Activated naive CD8-positive, alpha-beta T cell treated with anti-CD3 and anti-CD28 coated beads for 36 hours (primary cell): ENCODE data around the gene GTPBP4. TPM values are rescaled to one million over a fixed set of nuclear protein-coding genes. Genes with fewer than 3 reads are reported as not detected.

Source experiments
- DNase-seq: peaks from one replicate; pipeline ENCODE4 v3.0.0; 2021
- H3K27ac Mint-ChIP-seq: one replicate; pipeline ENCODE4 v1.8.0; 2022; ENCODE audit warnings: mild to moderate bottlenecking, moderate library complexity, mixed read lengths
- H3K27me3 Mint-ChIP-seq: one replicate; pipeline ENCODE4 v1.8.0; 2022; ENCODE audit warnings: mild to moderate bottlenecking, mixed read lengths
- H3K36me3 Mint-ChIP-seq: one replicate; pipeline ENCODE4 v1.8.0; 2021; ENCODE audit warnings: mild to moderate bottlenecking, mixed read lengths
- H3K4me1 Mint-ChIP-seq: one replicate; pipeline ENCODE4 v1.8.0; 2021; ENCODE audit warnings: mixed read lengths
- H3K4me3 Mint-ChIP-seq: one replicate; pipeline ENCODE4 v1.8.0; 2022; ENCODE audit warnings: mild to moderate bottlenecking, moderate library complexity, mixed read lengths
- H3K9me3 Mint-ChIP-seq: one replicate; pipeline ENCODE4 v1.8.0; 2022; ENCODE audit warnings: mixed read lengths
- total RNA-seq, 2 experiments: library from RNA; stranded (reverse); gene quantifications; one replicate each; pipeline ENCODE4 v1.2.3, GENCODE V29; 2021

The GTPBP4 gene
- total RNA-seq, 2 experiments from 2014 or later, result 158 to 163 TPM

DNA sequence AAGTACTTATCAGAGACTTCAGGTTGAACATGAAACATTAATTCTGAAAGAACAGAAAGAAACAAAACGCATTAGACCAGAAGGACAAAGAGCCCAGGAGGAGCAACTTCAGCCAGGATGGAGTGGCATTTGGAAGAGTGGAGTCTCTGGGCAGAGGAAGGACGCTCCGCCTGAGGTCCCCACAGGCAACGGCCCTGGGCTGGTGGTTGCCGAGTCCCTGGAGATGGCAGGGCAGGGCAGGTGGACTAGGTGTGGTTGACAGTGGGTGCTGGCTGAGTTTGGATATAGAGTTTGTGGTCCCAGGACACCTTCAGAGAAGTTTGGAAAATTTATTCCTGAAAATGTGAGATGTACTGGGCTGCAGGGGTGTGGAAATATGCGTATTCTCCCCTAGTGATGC lies 29.4 kb upstream of the GTPBP4 start:
- Mint-ChIP-seq H3K27me3 (peaks cover 6% of the 10 kb centered on the region), H3K36me3 (no peaks in the 10 kb centered on the region), H3K27ac (no peak overlapping the region), H3K9me3 (no peaks in the 10 kb centered on the region), H3K4me1 (no peaks in the 10 kb centered on the region), H3K4me3 (no peak overlapping the region)
- DNase-seq, result no peak

DNA sequence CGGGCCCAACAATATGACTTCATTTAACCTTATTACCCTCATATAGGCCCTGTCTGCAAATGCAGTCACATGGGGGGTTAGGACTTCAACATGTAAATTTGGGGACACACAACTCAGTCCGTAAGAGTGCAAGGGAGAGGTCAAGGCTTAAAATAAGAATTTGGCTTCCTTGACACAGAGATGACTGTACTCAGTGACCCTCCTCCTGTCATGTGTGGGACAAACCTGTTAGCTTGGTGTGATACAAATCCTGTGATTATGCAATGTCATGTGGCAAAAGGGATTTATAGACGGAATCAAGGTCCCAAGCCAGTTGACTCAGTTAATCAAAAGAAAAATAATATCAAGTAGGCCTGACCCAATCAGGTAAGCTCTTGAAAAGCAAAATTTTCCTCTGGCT lies 25.9 kb upstream of the GTPBP4 start:
- Mint-ChIP-seq H3K27me3 (peaks cover 6% of the 10 kb centered on the region), H3K4me1 (no peaks in the 10 kb centered on the region), H3K9me3 (no peaks in the 10 kb centered on the region), H3K36me3 (no peaks in the 10 kb centered on the region), H3K4me3 (no peak overlapping the region), H3K27ac (no peak overlapping the region)
- no peak for DNase-seq

DNA sequence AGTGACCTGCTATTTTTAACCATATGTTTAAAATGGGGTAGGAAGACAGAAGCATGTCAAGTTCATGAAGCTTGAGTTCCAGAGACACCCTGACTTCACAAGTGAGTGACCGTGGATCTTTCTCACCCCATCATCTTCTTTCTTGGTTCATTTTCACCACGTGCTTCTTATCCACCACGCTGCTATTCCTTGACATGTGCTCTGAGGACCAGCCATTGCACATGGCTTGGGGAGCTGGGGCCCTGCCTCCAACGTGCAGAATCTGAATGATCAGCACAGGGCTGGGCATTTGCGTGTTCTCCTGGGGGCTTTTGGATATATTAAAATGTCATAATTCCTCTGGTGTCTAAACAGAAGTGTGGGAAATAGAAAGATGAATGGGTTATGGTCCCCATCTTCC lies 25.0 kb upstream of the GTPBP4 start:
- Mint-ChIP-seq H3K36me3 (no peaks in the 10 kb centered on the region), H3K27ac (no peak overlapping the region), H3K4me3 (no peak overlapping the region), H3K4me1 (no peaks in the 10 kb centered on the region), H3K27me3 (peaks cover 6% of the 10 kb centered on the region), H3K9me3 (no peaks in the 10 kb centered on the region)
- DNase-seq, result no peak

DNA sequence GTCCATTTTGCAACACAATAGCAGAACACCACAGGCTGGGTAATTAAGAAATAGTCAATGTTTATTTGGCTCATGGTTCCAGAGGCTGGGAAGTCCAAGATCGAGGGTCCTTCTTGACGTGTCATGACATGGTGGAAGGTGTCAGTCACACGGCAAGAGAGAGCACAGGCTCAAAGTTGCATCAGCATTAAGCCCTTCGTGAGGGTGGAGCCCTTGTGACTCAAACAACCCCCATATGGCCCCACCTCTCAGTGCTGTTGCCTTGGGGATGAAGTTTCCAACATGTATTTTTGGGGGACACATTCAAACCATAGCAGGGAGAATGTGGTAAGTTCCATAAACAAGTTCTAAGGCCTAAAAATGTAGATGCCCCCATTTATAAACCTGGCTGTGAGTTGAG lies 24.6 kb upstream of the GTPBP4 start:
- DNase-seq, result no peak
- Mint-ChIP-seq H3K4me1 (no peaks in the 10 kb centered on the region), H3K27me3 (peaks cover 10% of the 10 kb centered on the region), H3K27ac (no peak overlapping the region), H3K36me3 (no peaks in the 10 kb centered on the region), H3K9me3 (no peaks in the 10 kb centered on the region), H3K4me3 (no peak overlapping the region)

DNA sequence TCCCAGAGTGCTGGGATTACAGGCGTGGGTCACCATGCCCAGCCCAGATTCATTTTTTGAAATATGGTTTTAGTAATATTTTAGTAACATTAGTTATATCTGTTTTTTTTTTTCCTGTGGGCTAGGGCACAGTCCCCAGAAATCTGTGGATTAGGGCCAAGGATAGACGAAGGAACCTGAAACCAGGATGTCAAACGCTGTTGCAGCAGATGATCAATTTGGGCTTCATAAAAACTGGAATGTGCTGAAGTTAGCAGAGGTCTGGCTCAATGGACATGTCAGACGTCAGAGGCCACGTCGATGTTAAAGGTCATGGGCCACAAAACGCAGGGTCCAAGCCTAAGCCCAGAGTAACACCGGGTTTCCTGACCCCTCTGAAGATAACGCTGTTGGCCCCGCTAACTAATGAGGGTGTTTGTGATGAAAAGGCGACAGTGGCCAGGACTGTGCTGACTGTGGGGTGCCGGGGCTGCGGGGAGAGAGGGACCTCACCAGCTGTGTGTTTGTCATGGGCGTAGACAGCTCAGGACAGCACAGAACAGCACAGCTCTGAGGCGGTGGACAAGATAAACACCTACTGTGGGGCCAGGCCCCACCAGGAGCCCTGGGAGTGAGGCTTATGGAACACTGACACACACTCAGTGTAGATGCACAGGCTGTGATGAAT lies 23.8 kb upstream of the GTPBP4 start:
- no peak for DNase-seq
- Mint-ChIP-seq H3K27ac (no peak overlapping the region), H3K36me3 (no peaks in the 10 kb centered on the region), H3K4me3 (no peak overlapping the region), H3K27me3 (peaks cover 17% of the 10 kb centered on the region), H3K4me1 (no peaks in the 10 kb centered on the region), H3K9me3 (no peaks in the 10 kb centered on the region)

DNA sequence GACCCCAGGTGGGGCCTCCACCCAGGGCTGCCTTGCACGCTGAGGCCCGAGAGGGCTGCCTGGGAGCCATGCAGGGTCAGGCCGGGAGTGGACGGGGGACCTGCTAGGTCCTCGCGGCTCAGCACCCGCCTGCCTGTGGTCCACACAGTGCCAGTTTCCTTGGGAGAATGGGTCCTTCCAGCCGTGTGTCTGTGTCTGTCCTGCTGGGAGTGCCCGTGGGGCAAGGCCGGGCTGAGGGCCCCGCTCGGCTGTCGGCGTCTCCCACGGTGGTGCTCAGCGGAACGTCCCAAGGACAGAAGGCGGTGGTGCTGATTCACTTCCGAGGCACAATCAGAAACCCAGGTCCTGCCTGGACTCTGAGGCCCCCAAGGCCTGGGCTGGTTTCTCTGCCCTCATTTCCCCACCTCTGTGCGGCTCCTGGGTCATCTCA lies 23.2 kb upstream of the GTPBP4 start:
- no peak for DNase-seq

DNA sequence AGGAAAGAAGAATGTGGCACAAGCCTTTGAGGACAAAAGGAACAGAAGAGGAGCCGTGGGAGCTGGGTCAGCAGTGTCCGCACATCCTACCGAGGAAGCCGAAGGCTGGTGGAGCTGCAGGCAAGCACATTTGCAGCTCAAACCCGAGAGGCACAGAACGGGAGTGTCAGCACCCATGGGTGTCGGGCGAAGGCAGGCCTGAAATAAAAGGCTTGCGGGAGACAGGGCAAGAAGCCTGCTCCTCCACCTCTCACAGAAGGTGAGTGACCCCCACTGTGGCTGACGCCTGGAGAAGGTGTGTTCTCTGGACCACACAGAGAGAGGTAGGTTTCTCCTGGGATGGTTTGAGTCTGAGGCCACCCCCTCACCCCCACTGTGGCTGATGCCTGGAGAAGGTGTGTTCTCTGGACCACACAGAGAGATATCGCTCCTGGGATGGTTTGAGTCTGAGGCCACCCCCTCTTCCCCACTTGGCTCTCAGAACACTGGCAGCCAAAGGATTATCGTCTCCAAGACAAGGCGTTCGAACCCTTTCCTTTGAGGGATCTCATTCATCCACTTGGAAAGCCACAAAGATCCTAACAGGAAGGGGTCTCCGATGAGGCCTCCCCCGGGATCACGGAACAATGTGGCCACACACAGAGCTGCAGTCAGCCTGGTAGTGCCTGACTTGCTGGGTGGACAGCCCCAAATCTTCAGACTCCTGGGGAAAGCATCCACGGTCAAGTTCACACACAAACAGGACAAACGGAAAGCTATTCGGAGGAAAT lies 21.6 kb upstream of the GTPBP4 start:
- Mint-ChIP-seq H3K4me1 (no peaks in the 10 kb centered on the region), H3K4me3 (no peak overlapping the region), H3K27ac (no peak overlapping the region), H3K9me3 (no peaks in the 10 kb centered on the region), H3K27me3 (peaks cover 18% of the 10 kb centered on the region), H3K36me3 (no peaks in the 10 kb centered on the region)
- DNase-seq, result no peak

More for the DNA sequence above, 23.2 kb upstream of the GTPBP4 start:
- Mint-ChIP-seq H3K27ac (no peak overlapping the region), H3K4me3 (no peak overlapping the region), H3K9me3 (no peaks in the 10 kb centered on the region), H3K4me1 (no peaks in the 10 kb centered on the region), H3K27me3 (peaks cover 19% of the 10 kb centered on the region), H3K36me3 (no peaks in the 10 kb centered on the region)

DNA sequence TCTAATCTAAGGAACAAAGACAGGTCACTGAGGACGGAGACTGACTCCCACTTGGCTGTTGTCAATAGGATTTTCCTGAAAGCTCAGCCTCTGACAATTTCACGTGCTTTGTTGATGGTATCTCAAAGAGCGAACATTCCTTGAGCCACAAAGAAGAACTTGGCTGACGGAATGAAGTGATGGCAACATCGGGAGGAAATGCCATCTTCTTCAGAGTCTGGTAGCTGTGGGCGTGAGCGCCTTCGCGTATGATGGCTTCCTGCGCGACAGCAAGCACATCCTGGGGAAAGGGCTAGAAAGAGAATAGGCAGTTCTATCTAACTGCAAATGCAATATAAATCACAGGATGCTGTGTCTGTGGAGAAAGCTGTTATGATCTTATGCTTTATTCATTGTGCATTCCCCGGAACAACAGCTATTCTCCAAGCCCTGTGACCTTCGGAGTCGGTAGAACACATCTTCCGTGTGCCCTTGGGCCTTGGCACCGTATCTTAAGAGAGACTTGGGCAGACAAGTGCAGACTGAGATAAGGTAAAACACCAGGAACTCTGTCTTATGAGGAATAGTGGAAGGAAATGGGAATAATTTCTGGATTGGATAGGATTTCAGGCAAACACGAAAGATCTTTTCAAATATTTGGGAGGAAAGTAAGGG lies 19.6 kb upstream of the GTPBP4 start:
- no peaks in the 10 kb centered on the region for H3K36me3 Mint-ChIP-seq
- no peak overlapping the region for H3K27ac Mint-ChIP-seq
- H3K9me3 Mint-ChIP-seq, result no peaks in the 10 kb centered on the region
- no peaks in the 10 kb centered on the region for H3K4me1 Mint-ChIP-seq
- no peak for DNase-seq
- no peak overlapping the region for H3K4me3 Mint-ChIP-seq
- H3K27me3 Mint-ChIP-seq, result peaks cover 18% of the 10 kb centered on the region

DNA sequence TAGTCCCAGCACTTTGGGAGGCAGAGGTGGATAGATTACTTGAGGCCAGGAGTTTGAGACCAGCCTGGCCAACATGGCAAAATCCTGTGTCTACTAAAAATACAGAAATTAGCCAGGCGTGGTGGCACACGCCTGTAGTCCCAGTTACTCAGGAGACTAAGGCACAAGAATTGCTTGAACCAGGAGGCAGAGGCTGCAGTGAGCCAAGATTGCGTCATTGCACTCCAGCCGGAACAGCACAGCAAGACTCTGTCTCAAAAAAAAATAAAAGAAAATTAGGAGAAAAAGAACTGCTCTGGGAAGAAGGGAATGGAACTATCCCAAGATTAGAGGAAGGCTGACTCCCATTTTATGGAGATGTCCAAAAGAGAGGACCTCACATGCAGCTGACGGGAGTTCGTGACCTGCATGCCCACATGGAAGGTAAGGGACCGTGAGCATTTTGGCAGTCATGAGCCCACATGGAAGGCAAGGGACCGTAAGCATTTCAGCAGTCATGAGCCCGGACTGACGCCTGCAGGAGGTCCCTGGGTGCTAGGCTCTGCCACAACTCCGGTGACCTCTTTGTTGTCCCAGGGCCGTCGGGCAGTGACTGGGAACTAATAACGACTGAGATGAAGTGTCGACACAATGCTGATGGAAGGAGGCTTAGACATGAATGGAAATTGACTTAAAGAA lies 18.6 kb upstream of the GTPBP4 start:
- Mint-ChIP-seq H3K4me1 (no peaks in the 10 kb centered on the region), H3K36me3 (no peaks in the 10 kb centered on the region), H3K4me3 (no peak overlapping the region)

DNA sequence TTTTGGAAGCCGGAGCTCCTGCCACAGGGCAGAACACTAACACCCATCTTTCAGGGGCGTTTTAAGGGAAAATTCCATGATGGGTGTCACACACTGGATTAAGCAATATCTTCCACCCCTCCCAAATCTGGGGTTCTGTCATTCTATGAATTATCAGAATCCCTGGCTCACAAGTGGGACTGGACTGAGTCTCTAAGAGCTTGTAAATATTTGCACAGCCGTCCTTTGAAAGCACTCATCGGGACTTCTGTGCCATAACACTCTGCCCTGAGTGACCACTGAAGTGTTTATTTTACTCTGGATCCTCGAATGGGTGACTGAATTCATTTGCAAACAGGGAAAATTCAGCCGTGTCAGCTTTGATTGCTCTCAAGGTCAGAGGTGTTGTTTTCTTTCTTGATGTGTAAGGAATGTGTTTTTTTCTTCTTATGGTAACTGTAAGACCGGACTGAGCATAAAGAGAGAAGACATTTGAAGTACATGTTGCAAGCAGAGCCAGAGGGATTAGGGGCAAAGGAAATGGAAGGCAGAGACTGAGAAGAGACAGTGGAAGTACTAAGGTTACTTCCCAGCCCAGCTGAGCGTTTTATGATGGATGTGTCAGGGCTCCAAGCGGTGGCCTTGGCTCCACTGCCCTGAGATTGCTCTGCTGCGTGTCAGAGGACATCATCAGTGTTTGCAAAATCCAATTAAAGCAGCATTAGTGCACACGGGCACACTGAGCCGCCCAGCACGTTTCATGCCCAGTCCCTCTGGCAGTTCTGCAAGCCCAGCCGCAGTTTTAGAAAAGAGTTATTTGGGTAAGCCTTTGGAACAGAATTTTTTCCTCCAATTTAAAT lies 17.7 kb upstream of the GTPBP4 start:
- no peaks in the 10 kb centered on the region for H3K36me3 Mint-ChIP-seq

More for the DNA sequence above, 18.6 kb upstream of the GTPBP4 start:
- no peak for DNase-seq
- Mint-ChIP-seq H3K27me3 (peaks cover 18% of the 10 kb centered on the region), H3K9me3 (no peaks in the 10 kb centered on the region), H3K27ac (no peak overlapping the region)

DNA sequence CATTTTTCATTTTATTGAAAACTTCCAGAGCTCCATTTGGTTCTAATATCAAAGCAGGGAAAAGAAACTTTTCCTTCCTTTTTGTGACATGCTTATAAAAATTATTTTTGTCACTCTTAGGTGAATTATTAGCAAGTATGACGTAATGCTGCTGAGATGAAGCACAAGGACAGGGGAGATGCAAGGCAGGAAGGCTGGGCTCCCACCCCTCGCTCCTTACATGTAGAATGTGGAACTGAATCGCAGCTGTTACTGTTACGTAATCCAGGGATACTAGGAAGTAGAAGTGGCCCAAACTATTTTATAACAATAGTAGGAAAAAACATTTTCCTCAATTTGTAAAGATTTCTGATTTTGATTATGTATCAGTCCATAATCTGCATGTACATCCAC lies 17.1 kb upstream of the GTPBP4 start:
- H3K4me1 Mint-ChIP-seq, result no peaks in the 10 kb centered on the region

More for the DNA sequence above, 17.7 kb upstream of the GTPBP4 start:
- no peak overlapping the region for H3K4me3 Mint-ChIP-seq
- H3K27me3 Mint-ChIP-seq, result peaks cover 18% of the 10 kb centered on the region
- no peaks in the 10 kb centered on the region for H3K4me1 Mint-ChIP-seq
- H3K9me3 Mint-ChIP-seq, result no peaks in the 10 kb centered on the region
- no peak for DNase-seq
- no peak overlapping the region for H3K27ac Mint-ChIP-seq

DNA sequence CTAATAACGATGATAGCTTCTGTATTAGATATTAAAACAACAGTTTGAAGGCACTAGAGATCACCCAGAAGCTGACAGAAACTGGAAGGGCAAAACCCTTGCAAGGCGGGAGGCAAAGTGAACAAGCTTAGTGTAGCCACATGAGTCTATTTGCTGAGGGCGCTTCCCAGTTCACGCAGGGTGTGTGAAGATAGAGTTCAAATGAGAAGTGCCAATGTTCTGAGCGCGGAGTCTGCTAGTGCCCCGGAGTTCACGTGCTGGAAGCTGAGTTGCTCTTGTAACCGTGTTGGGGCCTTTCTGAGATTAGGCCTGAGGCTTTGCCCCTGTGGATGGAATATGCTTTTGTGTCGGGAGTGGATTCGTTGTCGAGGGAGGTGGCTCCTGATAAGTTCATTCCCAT lies 16.6 kb upstream of the GTPBP4 start:
- Mint-ChIP-seq H3K27ac (no peak overlapping the region), H3K27me3 (peaks cover 18% of the 10 kb centered on the region), H3K4me3 (no peak overlapping the region), H3K4me1 (no peaks in the 10 kb centered on the region), H3K36me3 (peaks cover 3% of the 10 kb centered on the region), H3K9me3 (no peaks in the 10 kb centered on the region)
- DNase-seq, result no peak

More for the DNA sequence above, 17.1 kb upstream of the GTPBP4 start:
- Mint-ChIP-seq H3K9me3 (no peaks in the 10 kb centered on the region), H3K36me3 (no peaks in the 10 kb centered on the region), H3K27me3 (peaks cover 18% of the 10 kb centered on the region), H3K27ac (no peak overlapping the region), H3K4me3 (no peak overlapping the region)
- DNase-seq, result no peak

DNA sequence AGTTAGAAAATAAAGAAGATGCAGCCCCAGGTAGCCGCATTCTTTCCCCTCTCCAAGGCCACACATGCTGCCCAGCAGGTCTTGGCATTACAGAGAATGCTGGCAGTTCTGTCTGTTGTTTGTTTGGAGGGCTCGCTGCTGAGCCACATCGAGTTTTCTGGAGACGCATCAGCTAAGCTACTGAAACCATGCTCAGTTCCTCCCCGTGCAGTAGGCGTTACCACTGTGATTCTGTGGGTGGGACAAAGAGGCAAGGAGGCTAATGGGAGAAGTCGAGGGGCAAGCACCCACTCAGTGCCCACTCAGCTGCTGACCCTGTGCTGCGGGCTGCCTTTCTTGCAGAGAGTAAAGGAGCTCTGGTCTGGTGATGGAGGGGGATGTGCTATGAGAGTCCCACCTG lies 15.5 kb upstream of the GTPBP4 start:
- no peak for DNase-seq
- H3K4me3 Mint-ChIP-seq, result no peak overlapping the region
- no peaks in the 10 kb centered on the region for H3K4me1 Mint-ChIP-seq
- peaks cover 2% of the 10 kb centered on the region for H3K9me3 Mint-ChIP-seq
- peaks cover 18% of the 10 kb centered on the region for H3K27me3 Mint-ChIP-seq
- H3K36me3 Mint-ChIP-seq, result peaks cover 5% of the 10 kb centered on the region
- no peak overlapping the region for H3K27ac Mint-ChIP-seq

DNA sequence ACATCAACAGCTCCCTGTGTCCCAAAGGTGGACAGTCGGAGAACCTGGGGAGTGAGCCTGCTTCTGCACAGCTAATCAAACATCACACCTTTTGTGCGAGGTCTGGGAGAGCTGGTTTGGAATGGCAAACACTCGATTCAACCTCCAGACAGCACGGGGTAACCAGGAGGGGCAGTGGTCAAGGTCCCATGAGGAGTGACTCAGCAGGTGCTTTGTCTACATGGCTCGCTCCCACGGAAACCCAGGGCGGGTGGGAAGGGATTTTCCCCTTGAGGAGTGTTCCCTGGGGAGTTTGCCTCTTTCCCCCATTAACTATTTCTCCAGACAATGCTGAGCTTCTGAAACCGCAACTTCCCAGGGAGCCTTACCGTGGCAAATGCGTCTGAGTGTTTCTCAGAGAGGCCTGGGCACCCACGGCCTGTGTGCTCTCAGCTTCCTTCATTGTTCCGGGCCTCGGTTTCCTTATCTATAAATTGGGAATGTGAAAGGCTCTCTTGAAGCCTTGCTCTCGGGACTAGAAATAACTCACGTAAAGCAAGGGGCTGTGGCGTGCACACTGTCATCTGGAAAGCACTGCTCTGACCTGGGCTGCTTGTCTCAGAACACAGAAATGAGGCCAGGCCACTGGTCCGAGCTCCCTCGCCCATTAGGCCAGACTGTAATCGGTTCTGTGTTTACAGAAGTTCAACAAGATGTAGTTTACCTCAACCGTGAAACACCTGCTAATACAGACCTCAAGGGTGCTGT lies 14.0 kb upstream of the GTPBP4 start:
- Mint-ChIP-seq H3K27me3 (peaks cover 10% of the 10 kb centered on the region), H3K27ac (no peak overlapping the region), H3K9me3 (peaks cover 10% of the 10 kb centered on the region), H3K4me3 (no peak overlapping the region), H3K4me1 (no peaks in the 10 kb centered on the region), H3K36me3 (peaks cover 12% of the 10 kb centered on the region)
- DNase-seq, result no peak
